PC-9 (cell line): ENCODE measurements around the gene LKAAEAR1. TPM values are rescaled to one million over a fixed set of nuclear protein-coding genes. Genes with fewer than 3 reads are reported as not detected.

ENCODE experiments used
- BruUV-seq: library from RNA; stranded (reverse); fragments of 400-500 nt; replicated peaks from 2 replicates; lab custom pipeline; 2021; lab: Mats Ljungman, UMichigan
- CTCF ChIA-PET: fragments of 300-600 bp; sonication (Branson Sonifier 250); formaldehyde crosslinking; loops from one replicate; lab custom pipeline; 2022; ENCODE audit warnings: antibody characterized with exemption; lab: Charles Lee
- POLR2A ChIA-PET: fragments of 300-600 bp; sonication (Branson Sonifier 250); formaldehyde crosslinking; loops from one replicate; lab custom pipeline; 2022; ENCODE audit warnings: antibody characterized with exemption; ENCODE audit not compliant: unreplicated experiment; lab: Charles Lee
- DNase-seq, 2 experiments: peaks; one replicate each; pipeline versions ENCODE4 v3.0.0 to v3.0.0-alpha.2; 2015 to 2022; ENCODE audit warnings: mixed read lengths in 1 of 2
- H2AFZ ChIP-seq: fragments of 200-600 bp; sonication (generic); 2 replicates; pipeline ENCODE4 v1.8.1; 2017; ENCODE audit warnings: antibody characterized with exemption
- H3F3A ChIP-seq: fragments of 200-600 bp; sonication (generic); 2 replicates; pipeline ENCODE4 v1.8.1; 2017; ENCODE audit warnings: antibody characterized with exemption, mild to moderate bottlenecking, low read depth; ENCODE audit not compliant: insufficient read depth
- H3K27ac ChIP-seq: fragments of 200-600 bp; sonication (generic); 2 replicates; pipeline ENCODE4 v1.6.1; 2016; ENCODE audit warnings: mixed run types
- H3K27me3 ChIP-seq: fragments of 200-600 bp; sonication (generic); 2 replicates; pipeline ENCODE4 v1.6.1; 2016; ENCODE audit warnings: low read depth, mixed run types; ENCODE audit not compliant: insufficient read depth
- H3K36me3 ChIP-seq: fragments of 200-600 bp; sonication (generic); 2 replicates; pipeline ENCODE4 v1.6.1; 2016; ENCODE audit warnings: low read depth, mixed run types
- H3K4me1 ChIP-seq: fragments of 200-600 bp; sonication (generic); replicated peaks from 2 replicates; pipeline ENCODE4 v1.6.1; 2016; ENCODE audit warnings: mixed run types; ENCODE audit not compliant: insufficient read depth
- H3K4me2 ChIP-seq: fragments of 200-600 bp; sonication (generic); 2 replicates; pipeline ENCODE4 v1.6.1; 2017; ENCODE audit warnings: mixed run types
- H3K4me3 ChIP-seq: fragments of 200-600 bp; sonication (generic); 2 replicates; pipeline ENCODE4 v1.6.1; 2016; ENCODE audit warnings: mixed run types
- H3K79me2 ChIP-seq: fragments of 200-600 bp; sonication (generic); 2 replicates; pipeline ENCODE4 v1.6.1; 2017; ENCODE audit warnings: low read depth, mixed run types
- H3K9me2 ChIP-seq: fragments of 200-600 bp; sonication (generic); 2 replicates; pipeline ENCODE4 v1.8.1; 2017; ENCODE audit warnings: mild to moderate bottlenecking; ENCODE audit not compliant: insufficient read depth
- H3K9me3 ChIP-seq: fragments of 200-600 bp; sonication (generic); 2 replicates; pipeline ENCODE4 v1.8.1; 2016; ENCODE audit warnings: low read depth; ENCODE audit not compliant: insufficient read depth
- H4K20me1 ChIP-seq: fragments of 200-600 bp; sonication (generic); 2 replicates; pipeline ENCODE4 v1.8.1; 2017; ENCODE audit not compliant: insufficient read depth
- CTCF ChIP-seq: fragments of 200-600 bp; sonication (generic); conservative IDR thresholded peaks from 2 replicates; pipeline ENCODE4 v1.6.1; 2017; ENCODE audit warnings: mixed run types, antibody characterized with exemption, mild to moderate bottlenecking, moderate library complexity
- EZH2 ChIP-seq: fragments of 200-600 bp; sonication (generic); IDR thresholded peaks from 2 replicates; pipeline ENCODE4 v1.8.0; 2017; ENCODE audit warnings: antibody characterized with exemption, low read depth
- intact Hi-C: fragments of 100-400 bp; cut with micrococcal nuclease; formaldehyde crosslinking; loops from one replicate; pipeline ENCODE4 v1.10.0; 2022; ENCODE audit not compliant: unreplicated experiment
- total RNA-seq: library from RNA; stranded (reverse); gene quantifications from 2 replicates; pipeline ENCODE4 v1.2.3, GENCODE V29; 2021

Gene LKAAEAR1
- total RNA-seq, 1 experiment from 2014 or later, result not detected

- H3K36me3 ChIP-seq, result no peaks in the 10 kb centered on the region
- TSS peak; percentile 96 for BruUV-seq
- H3K4me3 ChIP-seq, result peak overlapping the region; percentile 90
- H3K27ac ChIP-seq, result peak overlapping the region; percentile 48; the same call in 1 of the 2 replicates
- CTCF ChIA-PET, result interaction anchor here (1.0 kb wide), 1 partner anchor 82 kb away, joined by 3 read pairs; the partner anchor contains the start of gene PRPF6
- peak overlapping the region; percentile 85 for H2AFZ ChIP-seq
- peak overlapping the region; percentile 96 for H3K4me2 ChIP-seq
- no peaks in the 10 kb centered on the region for H3K27me3 ChIP-seq
- no peaks in the 10 kb centered on the region for H3K9me2 ChIP-seq
- no peak for DNase-seq
- H3F3A ChIP-seq, result peaks cover 31% of the 10 kb centered on the region; the same call in 1 of the 2 replicates
- peaks cover 56% of the 10 kb centered on the region for H3K4me1 ChIP-seq
- TF ChIP-seq CTCF (no peak), EZH2 (no peak)
- intact Hi-C loops, result loop anchor here (2.0 to 10.0 kb wide), 4 partner anchors 17 to 197 kb away; partner anchors contain the start of genes ABHD16B, RGS19, TPD52L2 and UCKL1
- H3K79me2 ChIP-seq, result peaks cover 19% of the 10 kb centered on the region
- H3K9me3 ChIP-seq, result no peaks in the 10 kb centered on the region
- H4K20me1 ChIP-seq, result peaks cover 5% of the 10 kb centered on the region
- POLR2A ChIA-PET, result interaction anchor here (0.6 to 1.0 kb wide), 3 partner anchors 81 to 542 kb away, joined by 3 to 7 read pairs (median 3); partner anchors contain the start of genes PPDPF and PRPF6
Observed at GRCh38 chr20:64062276-64062595, 22.0 kb downstream of the LKAAEAR1 start.

- no peaks in the 10 kb centered on the region for H3K36me3 ChIP-seq
- DNase-seq, result peak in 1 of 2 experiments; percentile 49
- H3K27me3 ChIP-seq, result no peaks in the 10 kb centered on the region
- H3F3A ChIP-seq, result peaks cover 28% of the 10 kb centered on the region; the same call in 1 of the 2 replicates
- POLR2A ChIA-PET, result no interaction called here
- intact Hi-C loops, result loop anchor here (5.0 kb wide), 2 partner anchors 521 to 621 kb away; partner anchors contain the start of gene PTK6
- H3K4me3 ChIP-seq, result no peak overlapping the region
- no peaks in the 10 kb centered on the region for H4K20me1 ChIP-seq
- no TSS peak for BruUV-seq
- no peaks in the 10 kb centered on the region for H3K9me3 ChIP-seq
- no peak overlapping the region for H2AFZ ChIP-seq
- peaks cover 21% of the 10 kb centered on the region for H3K4me1 ChIP-seq
- TF ChIP-seq EZH2 (no peak), CTCF (no peak)
- CTCF ChIA-PET, result no interaction called here
- peaks cover 4% of the 10 kb centered on the region for H3K79me2 ChIP-seq
- H3K27ac ChIP-seq, result no peak overlapping the region
- no peaks in the 10 kb centered on the region for H3K9me2 ChIP-seq
- H3K4me2 ChIP-seq, result peak overlapping the region; percentile 20; the same call in 1 of the 2 replicates
Observed at GRCh38 chr20:64058536-64058935, 25.7 kb downstream of the LKAAEAR1 start.

- no peaks in the 10 kb centered on the region for H3K9me3 ChIP-seq
- H3K9me2 ChIP-seq, result no peaks in the 10 kb centered on the region
- H3K4me2 ChIP-seq, result peak overlapping the region; percentile 20; the same call in 1 of the 2 replicates
- intact Hi-C loops, result loop anchor here (5.0 kb wide), 2 partner anchors 521 to 621 kb away; partner anchors contain the start of gene PTK6
- TF ChIP-seq CTCF (peak; percentile 90), EZH2 (no peak)
- no TSS peak for BruUV-seq
- peak; percentile 55 to 87 for DNase-seq
- H3K4me1 ChIP-seq, result peaks cover 21% of the 10 kb centered on the region
- peaks cover 25% of the 10 kb centered on the region; the same call in 1 of the 2 replicates for H3F3A ChIP-seq
- H3K79me2 ChIP-seq, result no peaks in the 10 kb centered on the region
- ChIA-PET POLR2A (no interaction called here), CTCF (no interaction called here)
- H3K27me3 ChIP-seq, result no peaks in the 10 kb centered on the region
- H3K4me3 ChIP-seq, result no peak overlapping the region
- H3K36me3 ChIP-seq, result no peaks in the 10 kb centered on the region
- no peak overlapping the region for H3K27ac ChIP-seq
- no peaks in the 10 kb centered on the region for H4K20me1 ChIP-seq
- H2AFZ ChIP-seq, result no peak overlapping the region
Observed at GRCh38 chr20:64057628-64058498, 26.3 kb downstream of the LKAAEAR1 start.
